ENCODE data around the gene MORC2. TPM values are rescaled to one million over a fixed set of nuclear protein-coding genes. Genes with fewer than 3 reads are reported as not detected.

Gene MORC2
- total RNA-seq, 2 experiments from 2014 or later, result 27.1 to 27.9 TPM

DNA sequence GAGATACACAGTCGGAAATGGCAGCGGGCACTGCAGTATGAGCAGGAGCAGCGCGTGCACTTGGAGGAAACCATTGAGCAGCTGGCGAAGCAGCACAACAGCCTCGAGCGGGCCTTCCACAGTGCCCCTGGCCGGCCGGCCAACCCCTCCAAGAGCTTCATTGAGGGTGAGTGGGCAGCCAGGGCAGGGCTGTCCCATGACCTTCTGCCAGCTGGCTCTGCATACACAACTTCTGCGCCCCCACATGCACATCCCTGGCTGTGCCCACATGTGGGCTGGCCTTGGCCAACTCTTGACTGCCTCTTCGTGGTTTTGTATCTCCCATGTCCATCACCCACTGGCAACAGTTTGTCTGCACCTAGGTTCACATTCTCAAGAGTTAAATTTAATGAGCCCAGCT, 81.1 kb downstream of the MORC2 start:
- Histone ChIP-seq H3K4me1 (ENCODE audit: insufficient read depth, low read length) (peaks cover 10% of the 10 kb centered on the region), H3K36me3 (ENCODE audit: insufficient read depth, low read length) (peaks cover 17% of the 10 kb centered on the region), H3K27ac (ENCODE audit: low read depth in 1 of 2, low read length in 2 of 2) (no peak overlapping the region), H3K9me3 (ENCODE audit: control insufficient read depth in 1 of 2, insufficient read depth in 1 of 2, low read length in 2 of 2) (no peaks in the 10 kb centered on the region), H3K27me3 (ENCODE audit: control insufficient read depth in 1 of 2, insufficient read depth in 2 of 2, low read length in 2 of 2) (no peaks in the 10 kb centered on the region), H3K4me3 (ENCODE audit: low read length) (no peak overlapping the region)
- no peaks in the 10 kb centered on the region for H3K9me3 Mint-ChIP-seq
- no peaks in the 10 kb centered on the region for H3K27me3 Mint-ChIP-seq
- no peak for ATAC-seq (ENCODE audit: poor library complexity)
- H3K4me1 Mint-ChIP-seq (ENCODE audit: low read depth), result peaks cover 10% of the 10 kb centered on the region
- no peak overlapping the region for H3K4me3 Mint-ChIP-seq
- intact Hi-C loops (cut with DNase I, micrococcal nuclease), result no loop called here
- TF ChIP-seq CTCF (IDR thresholded peaks at IDR 0.05), result no peak
- CTCF ChIA-PET, result no interaction called here
- DNase-seq, result peak in 1 of 14 experiments; percentile 6
- POLR2A ChIA-PET, result no interaction called here
- peaks cover 5% of the 10 kb centered on the region for H3K36me3 Mint-ChIP-seq (ENCODE audit: low read depth)
- H3K27ac Mint-ChIP-seq, result no peak overlapping the region

GRCh38 chr22:30885591-30885990, 83.0 kb downstream of the MORC2 start:
- no peak overlapping the region for H3K4me3 Mint-ChIP-seq
- CTCF ChIA-PET, result no interaction called here
- peaks cover 5% of the 10 kb centered on the region for H3K36me3 Mint-ChIP-seq (ENCODE audit: low read depth)
- no peak for TF ChIP-seq CTCF (IDR thresholded peaks at IDR 0.05)
- Histone ChIP-seq H3K27ac (ENCODE audit: low read depth in 1 of 2, low read length in 2 of 2) (no peak overlapping the region), H3K4me3 (ENCODE audit: low read length) (no peak overlapping the region), H3K36me3 (ENCODE audit: insufficient read depth, low read length) (peaks cover 17% of the 10 kb centered on the region), H3K4me1 (ENCODE audit: insufficient read depth, low read length) (no peaks in the 10 kb centered on the region), H3K27me3 (ENCODE audit: control insufficient read depth in 1 of 2, insufficient read depth in 2 of 2, low read length in 2 of 2) (no peaks in the 10 kb centered on the region), H3K9me3 (ENCODE audit: control insufficient read depth in 1 of 2, insufficient read depth in 1 of 2, low read length in 2 of 2) (no peaks in the 10 kb centered on the region)
- POLR2A ChIA-PET, result no interaction called here
- intact Hi-C loops (cut with DNase I, micrococcal nuclease), result no loop called here
- no peak for DNase-seq
- H3K27me3 Mint-ChIP-seq, result no peaks in the 10 kb centered on the region
- no peaks in the 10 kb centered on the region for H3K9me3 Mint-ChIP-seq
- H3K4me1 Mint-ChIP-seq (ENCODE audit: low read depth), result no peaks in the 10 kb centered on the region
- H3K27ac Mint-ChIP-seq, result no peak overlapping the region
- ATAC-seq (ENCODE audit: poor library complexity), result no peak

DNA sequence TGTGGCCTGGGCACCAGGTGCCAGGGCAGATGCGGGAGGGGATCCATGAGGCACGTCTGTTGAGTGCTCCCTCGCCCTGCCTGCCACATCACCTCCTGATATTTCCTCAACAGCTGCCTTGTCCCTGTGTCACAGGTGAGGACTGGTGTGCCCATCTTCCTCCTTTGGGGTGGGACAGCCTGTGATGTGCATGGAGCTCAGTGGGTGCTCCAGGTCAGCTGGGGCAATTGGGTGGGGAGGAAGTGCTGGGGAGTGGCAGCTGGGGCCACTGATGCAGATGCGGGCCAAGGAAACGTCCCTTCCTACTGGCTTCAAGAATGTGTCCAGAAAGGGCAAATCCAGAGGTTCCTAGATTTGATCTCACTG, 83.6 kb downstream of the MORC2 start:
- H3K9me3 ChIP-seq (ENCODE audit: control insufficient read depth in 1 of 2, insufficient read depth in 1 of 2, low read length in 2 of 2), result no peaks in the 10 kb centered on the region
- ChIA-PET CTCF (no interaction called here), POLR2A (no interaction called here)
- H3K4me1 ChIP-seq (ENCODE audit: insufficient read depth, low read length), result no peaks in the 10 kb centered on the region
- DNase-seq (no peak), ATAC-seq (ENCODE audit: poor library complexity) (no peak)
- no peak overlapping the region for H3K4me3 ChIP-seq (ENCODE audit: low read length)
- no peak overlapping the region for H3K27ac ChIP-seq (ENCODE audit: low read depth in 1 of 2, low read length in 2 of 2)
- no peaks in the 10 kb centered on the region for H3K27me3 ChIP-seq (ENCODE audit: control insufficient read depth in 1 of 2, insufficient read depth in 2 of 2, low read length in 2 of 2)
- TF ChIP-seq CTCF (IDR thresholded peaks at IDR 0.05), result no peak
- Mint-ChIP-seq H3K4me1 (ENCODE audit: low read depth) (no peaks in the 10 kb centered on the region), H3K9me3 (no peaks in the 10 kb centered on the region), H3K36me3 (ENCODE audit: low read depth) (peaks cover 5% of the 10 kb centered on the region), H3K27ac (no peak overlapping the region), H3K27me3 (no peaks in the 10 kb centered on the region), H3K4me3 (no peak overlapping the region)
- intact Hi-C loops (cut with DNase I, micrococcal nuclease), result no loop called here
- H3K36me3 ChIP-seq (ENCODE audit: insufficient read depth, low read length), result peaks cover 17% of the 10 kb centered on the region
